ENCODE results near the gene EME2. TPM values are rescaled to one million over a fixed set of nuclear protein-coding genes. Genes with fewer than 3 reads are reported as not detected.

EME2 gene
- total and polyA plus RNA-seq, 2 of the 13 experiments (the other 11 are each of a cell fraction or from before 2014, with no cell fraction given): 4.4 to 7.6 TPM

GRCh38 chr16:1790261-1790610 lies 17.6 kb downstream of the EME2 start:
- POLR2A ChIA-PET: no interaction called here
- whole genome bisulfite sequencing (ENCODE audit: low lambda C conversion rate): 94% methylated on average over 15 of the region's 15 CpGs
- Histone ChIP-seq H3K9me3 (ENCODE audit: low read length) (no peaks in the 10 kb centered on the region), H4K20me1 (ENCODE audit: insufficient read depth, low read length) (no peaks in the 10 kb centered on the region), H3K4me1 (ENCODE audit: insufficient read depth, low read length) (peaks cover 21% of the 10 kb centered on the region), H3K4me2 (ENCODE audit: low read depth, low read length) (no peak overlapping the region), H2AFZ (ENCODE audit: low read length) (no peak overlapping the region), H3K9ac (ENCODE audit: insufficient read depth, low read depth, low read length) (no peak overlapping the region), H3K36me3 (replicated peaks in 1 of 2; ENCODE audit: control insufficient read depth in 1 of 2, insufficient read depth in 2 of 2, low read length in 2 of 2) (peaks cover 4 to 7% of the 10 kb centered on the region in 2 experiments; a peak in 3 of 5 replicates), H3K27me3 (ENCODE audit: control insufficient read depth in 1 of 2, insufficient read depth in 2 of 2, low read length in 2 of 2) (no peaks in the 10 kb centered on the region), H3K79me2 (ENCODE audit: insufficient read depth, low read length) (peaks cover 8% of the 10 kb centered on the region), H3K4me3 (replicated peaks in 1 of 3; ENCODE audit: insufficient read depth in 1 of 3, low read depth in 2 of 3, low read length in 3 of 3) (no peak overlapping the region), H3K27ac (ENCODE audit: extremely low read length, insufficient read depth, low read length) (no peak overlapping the region)
- no peak for ATAC-seq
- DNase-seq (ENCODE audit: low spot score): no peak
- CTCF ChIA-PET (ENCODE audit: low intra/inter-chr PET ratio, low total read pairs): no interaction called here
- intact Hi-C loops (cut with micrococcal nuclease; ENCODE audit: unreplicated experiment): no loop called here
- no peak for TF ChIP-seq SIX1 (CRISPR knock-in tag; IDR thresholded peaks at IDR 0.05; ENCODE audit: borderline replicate concordance)
- TF ChIP-seq BCLAF1 (IDR thresholded peaks at IDR 0.05): no peak
- no peak for TF ChIP-seq ZNF879 (CRISPR knock-in tag; IDR thresholded peaks at IDR 0.05)
- no peak for TF ChIP-seq ZNF567 (CRISPR knock-in tag; IDR thresholded peaks at IDR 0.05; ENCODE audit: borderline replicate concordance)
- TF ChIP-seq SMARCE1 (IDR thresholded peaks at IDR 0.05; ENCODE audit: borderline replicate concordance): no peak
- in situ Hi-C loops (cut with HindIII; ENCODE audit: extremely low pct_ligation_motif_present, low pct_unique_long_range_greater_than_20kb): no loop called here
- no TSS peak for BruUV-seq (replicated peaks)
- no peak for FAIRE-seq

DNA sequence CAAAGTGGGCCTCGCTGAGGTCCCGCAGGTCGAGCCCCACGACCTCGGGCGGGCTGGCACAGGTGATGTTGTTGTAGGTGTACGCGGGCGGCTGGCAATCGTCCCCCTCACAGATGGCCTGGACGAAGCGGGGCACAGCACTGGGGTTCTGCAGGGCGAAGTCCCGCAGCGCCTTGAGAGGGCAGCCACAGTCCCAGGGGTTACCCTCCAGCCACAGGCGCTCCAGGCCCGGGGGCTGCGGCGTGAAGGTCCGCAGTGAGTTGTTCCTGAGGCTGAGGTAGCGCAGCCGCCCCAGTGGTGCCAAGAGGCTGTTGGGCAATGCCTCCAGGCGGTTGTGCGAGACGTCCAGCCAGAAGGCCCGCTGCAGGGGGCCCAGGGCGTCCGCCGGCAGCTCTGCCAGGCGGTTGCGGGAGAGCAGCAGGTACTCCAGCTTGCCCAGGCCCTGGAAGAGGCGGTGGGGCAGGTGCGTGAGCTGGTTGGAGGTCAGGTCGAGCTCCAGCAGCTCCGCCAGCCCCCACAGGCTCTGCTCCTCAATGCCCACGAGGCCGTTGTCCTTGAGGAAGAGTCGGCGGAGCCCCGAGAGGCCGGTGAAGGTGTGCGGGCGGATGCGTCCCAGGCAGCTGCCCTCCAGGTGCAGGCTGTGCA lies 18.1 kb downstream of the EME2 start:
- FAIRE-seq (no peak), DNase-seq (ENCODE audit: low spot score) (no peak), ATAC-seq (no peak)
- no TSS peak for BruUV-seq (replicated peaks)
- Histone ChIP-seq H3K27me3 (ENCODE audit: control insufficient read depth in 1 of 2, insufficient read depth in 2 of 2, low read length in 2 of 2) (no peaks in the 10 kb centered on the region), H3K4me3 (replicated peaks in 1 of 3; ENCODE audit: insufficient read depth in 1 of 3, low read depth in 2 of 3, low read length in 3 of 3) (no peak overlapping the region), H3K4me2 (ENCODE audit: low read depth, low read length) (no peak overlapping the region), H3K4me1 (ENCODE audit: insufficient read depth, low read length) (peaks cover 25% of the 10 kb centered on the region), H4K20me1 (ENCODE audit: insufficient read depth, low read length) (no peaks in the 10 kb centered on the region), H2AFZ (ENCODE audit: low read length) (no peak overlapping the region), H3K27ac (ENCODE audit: extremely low read length, insufficient read depth, low read length) (no peak overlapping the region), H3K9ac (ENCODE audit: insufficient read depth, low read depth, low read length) (no peak overlapping the region), H3K36me3 (replicated peaks in 1 of 2; ENCODE audit: control insufficient read depth in 1 of 2, insufficient read depth in 2 of 2, low read length in 2 of 2) (peaks cover 4 to 7% of the 10 kb centered on the region in 2 experiments; a peak in 3 of 5 replicates), H3K79me2 (ENCODE audit: insufficient read depth, low read length) (peaks cover 3% of the 10 kb centered on the region), H3K9me3 (ENCODE audit: low read length) (no peaks in the 10 kb centered on the region)
- ChIA-PET POLR2A (interaction anchor here (5.5 kb wide), 1 partner anchor 8 kb away, joined by 57 read pairs; the partner anchor contains the start of genes NUBP2 and SPSB3), CTCF (ENCODE audit: low intra/inter-chr PET ratio, low total read pairs) (no interaction called here)
- in situ Hi-C loops (cut with HindIII; ENCODE audit: extremely low pct_ligation_motif_present, low pct_unique_long_range_greater_than_20kb): no loop called here
- TF ChIP-seq POGZ (CRISPR knock-in tag; IDR thresholded peaks at IDR 0.05): no peak
- peak; percentile 41; the same call in 1 of the 2 replicates for TF ChIP-seq RBFOX2 (IDR thresholded peaks at IDR 0.05; ENCODE audit: low read depth, low read length)
- WGBS (ENCODE audit: low lambda C conversion rate): 100% methylated on average over 15 of the region's 44 CpGs
- intact Hi-C loops (cut with micrococcal nuclease; ENCODE audit: unreplicated experiment): no loop called here

Data from HepG2 (cell line).